GM12872 (cell line): ENCODE results near the gene TRAF7.

Experiments used
- TF ChIP-seq, protein P1 (sequence below): IDR thresholded peaks from 3 replicates; pipeline ENCODE4 v1.5.1; 2011; ENCODE audit warnings: low read depth, mild to moderate bottlenecking, low read length, moderate library complexity; ENCODE audit not compliant: insufficient read depth

TRAF7 gene

DNA sequence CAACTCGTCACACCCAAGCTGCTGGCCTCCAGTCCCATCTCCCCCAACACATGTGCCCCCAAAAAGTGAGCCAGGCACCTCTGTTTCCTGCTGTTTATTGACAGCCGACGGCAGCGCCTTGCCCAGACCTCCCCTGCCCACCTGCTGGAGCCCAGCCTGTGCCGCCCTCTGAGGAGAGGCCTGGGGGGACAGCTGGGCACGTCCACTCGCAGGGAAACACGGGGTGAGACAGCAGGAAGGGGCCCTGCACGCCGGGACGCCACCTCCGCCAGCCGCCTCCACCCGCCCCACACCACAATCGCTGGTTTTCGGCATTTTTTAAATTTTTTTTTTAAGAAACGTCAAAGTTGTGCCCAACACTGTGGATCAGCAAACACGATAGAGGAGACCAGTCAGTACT lies 21.5 kb downstream of the TRAF7 start:
- TF ChIP-seq, protein P1, sequence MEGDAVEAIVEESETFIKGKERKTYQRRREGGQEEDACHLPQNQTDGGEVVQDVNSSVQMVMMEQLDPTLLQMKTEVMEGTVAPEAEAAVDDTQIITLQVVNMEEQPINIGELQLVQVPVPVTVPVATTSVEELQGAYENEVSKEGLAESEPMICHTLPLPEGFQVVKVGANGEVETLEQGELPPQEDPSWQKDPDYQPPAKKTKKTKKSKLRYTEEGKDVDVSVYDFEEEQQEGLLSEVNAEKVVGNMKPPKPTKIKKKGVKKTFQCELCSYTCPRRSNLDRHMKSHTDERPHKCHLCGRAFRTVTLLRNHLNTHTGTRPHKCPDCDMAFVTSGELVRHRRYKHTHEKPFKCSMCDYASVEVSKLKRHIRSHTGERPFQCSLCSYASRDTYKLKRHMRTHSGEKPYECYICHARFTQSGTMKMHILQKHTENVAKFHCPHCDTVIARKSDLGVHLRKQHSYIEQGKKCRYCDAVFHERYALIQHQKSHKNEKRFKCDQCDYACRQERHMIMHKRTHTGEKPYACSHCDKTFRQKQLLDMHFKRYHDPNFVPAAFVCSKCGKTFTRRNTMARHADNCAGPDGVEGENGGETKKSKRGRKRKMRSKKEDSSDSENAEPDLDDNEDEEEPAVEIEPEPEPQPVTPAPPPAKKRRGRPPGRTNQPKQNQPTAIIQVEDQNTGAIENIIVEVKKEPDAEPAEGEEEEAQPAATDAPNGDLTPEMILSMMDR, result no peak

DNA sequence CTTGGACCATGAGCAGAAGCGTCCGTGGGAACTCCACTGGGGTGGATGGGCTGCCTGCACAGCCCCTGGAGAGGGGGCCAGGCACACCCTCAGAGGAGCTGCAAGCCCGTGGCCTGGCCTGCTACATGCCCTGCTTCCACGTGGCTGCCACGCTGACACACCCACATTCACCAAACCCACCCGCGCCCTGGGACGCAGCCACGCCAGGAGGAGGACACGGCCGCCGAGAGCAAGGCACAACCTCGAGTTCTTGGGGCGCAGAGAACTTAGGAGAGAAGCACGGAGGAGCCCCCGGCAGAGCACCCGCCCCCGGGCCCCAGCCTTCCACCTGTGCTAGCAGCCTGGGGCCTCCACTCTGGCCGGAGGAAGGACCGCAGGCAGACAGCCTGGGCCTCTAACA lies 22.0 kb downstream of the TRAF7 start:
- TF ChIP-seq, protein P1, result no peak

DNA sequence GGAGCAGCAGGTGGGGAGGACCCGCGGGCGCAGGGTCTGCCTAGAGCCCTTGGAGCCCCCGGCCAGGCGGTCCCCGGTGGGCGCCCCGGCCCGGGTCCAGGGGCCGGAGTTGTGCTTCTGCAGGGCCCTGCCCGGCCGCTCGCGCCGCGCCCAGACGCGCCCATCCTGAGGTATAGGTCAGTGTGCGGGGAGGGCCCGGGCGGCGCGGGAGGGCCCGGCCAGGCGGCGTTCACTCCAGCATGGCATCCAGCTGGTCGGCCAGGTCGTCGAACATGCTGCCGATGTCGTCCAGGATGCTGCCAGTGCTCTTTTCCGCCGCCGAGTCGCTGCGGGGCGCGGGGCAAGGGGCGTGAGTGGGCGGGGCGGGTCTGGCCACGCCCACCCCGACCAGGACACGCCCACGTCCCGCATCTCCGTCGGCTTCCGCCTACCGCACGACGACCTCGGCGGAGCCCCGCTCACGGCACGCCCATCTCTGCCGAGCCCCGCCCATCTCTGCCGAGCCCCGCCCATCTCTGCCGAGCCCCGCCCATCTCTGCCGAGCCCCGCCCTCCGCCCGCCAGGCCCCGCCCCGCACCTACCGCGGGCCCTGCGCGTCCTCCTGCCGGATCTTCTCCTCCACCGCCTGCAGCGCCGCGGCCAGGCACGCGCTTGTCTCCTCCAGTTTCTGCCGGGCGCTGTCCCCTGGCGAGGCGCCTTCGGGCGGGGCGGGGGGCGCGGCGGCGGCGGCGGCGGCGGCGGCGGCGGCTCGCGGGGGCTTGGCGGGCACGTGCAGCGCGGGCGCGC lies 22.9 kb downstream of the TRAF7 start:
- TF ChIP-seq, protein P1, result no peak

DNA sequence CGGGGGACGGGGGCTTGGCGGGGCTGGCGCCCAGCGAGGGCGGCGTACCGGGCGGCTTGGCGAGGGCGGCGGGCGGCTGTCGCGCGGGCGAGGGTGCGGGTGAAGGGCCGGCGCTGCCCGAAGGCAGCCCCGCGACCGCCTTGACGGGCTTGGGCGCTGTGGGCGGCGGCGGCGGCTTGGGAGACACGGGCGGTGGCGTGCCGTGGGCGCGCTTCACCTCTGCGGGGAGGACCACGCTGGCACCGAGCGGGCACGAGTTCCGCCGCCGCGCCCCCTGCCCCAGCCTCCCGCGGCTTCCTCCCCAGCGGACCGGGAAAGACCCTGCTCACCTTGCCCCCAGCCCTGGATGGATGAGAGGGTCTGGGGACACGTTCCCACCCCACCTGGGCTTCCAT lies 23.5 kb downstream of the TRAF7 start:
- TF ChIP-seq, protein P1, result no peak

DNA sequence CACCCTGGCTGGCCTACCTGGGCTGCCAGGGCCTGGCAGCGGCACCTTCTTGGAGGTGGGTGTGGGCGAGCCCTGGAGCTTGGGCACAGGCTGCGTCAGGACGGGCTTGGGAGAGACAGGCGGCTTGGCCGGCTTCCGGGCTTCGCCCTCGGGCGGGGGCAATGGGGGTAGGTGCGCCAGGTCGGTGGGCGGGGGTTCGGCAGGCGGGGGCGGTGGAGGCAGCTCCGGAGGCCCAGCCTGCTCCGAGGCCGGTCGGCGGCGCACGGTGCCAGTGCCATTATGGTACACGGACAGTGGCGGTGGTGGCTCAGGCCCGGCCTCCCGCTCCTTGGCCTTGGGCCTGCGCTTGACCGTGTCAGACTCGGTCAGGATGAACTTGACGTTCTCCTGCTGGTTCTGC lies 24.0 kb downstream of the TRAF7 start:
- TF ChIP-seq, protein P1, result no peak

DNA sequence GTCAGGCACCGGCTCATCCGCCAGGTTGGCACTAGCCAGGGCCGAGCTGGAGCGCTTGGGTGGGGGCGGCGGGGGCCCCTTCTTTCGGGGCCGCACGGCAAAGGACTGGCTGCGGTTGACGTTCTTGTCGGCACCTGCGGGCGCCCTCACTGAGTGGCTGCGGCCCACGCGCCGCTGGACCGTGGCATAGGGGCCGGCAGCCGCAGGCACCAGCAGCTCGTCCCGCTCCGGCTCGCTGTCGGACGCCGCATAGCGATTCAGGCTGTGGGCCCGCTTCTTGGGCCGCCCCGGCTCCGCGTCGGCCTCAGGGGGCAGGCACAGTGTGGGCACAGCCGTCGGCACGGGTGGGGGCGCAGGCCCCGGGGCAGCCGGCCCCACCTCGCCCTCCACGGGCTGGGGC lies 24.9 kb downstream of the TRAF7 start:
- TF ChIP-seq, protein P1, result no peak

DNA sequence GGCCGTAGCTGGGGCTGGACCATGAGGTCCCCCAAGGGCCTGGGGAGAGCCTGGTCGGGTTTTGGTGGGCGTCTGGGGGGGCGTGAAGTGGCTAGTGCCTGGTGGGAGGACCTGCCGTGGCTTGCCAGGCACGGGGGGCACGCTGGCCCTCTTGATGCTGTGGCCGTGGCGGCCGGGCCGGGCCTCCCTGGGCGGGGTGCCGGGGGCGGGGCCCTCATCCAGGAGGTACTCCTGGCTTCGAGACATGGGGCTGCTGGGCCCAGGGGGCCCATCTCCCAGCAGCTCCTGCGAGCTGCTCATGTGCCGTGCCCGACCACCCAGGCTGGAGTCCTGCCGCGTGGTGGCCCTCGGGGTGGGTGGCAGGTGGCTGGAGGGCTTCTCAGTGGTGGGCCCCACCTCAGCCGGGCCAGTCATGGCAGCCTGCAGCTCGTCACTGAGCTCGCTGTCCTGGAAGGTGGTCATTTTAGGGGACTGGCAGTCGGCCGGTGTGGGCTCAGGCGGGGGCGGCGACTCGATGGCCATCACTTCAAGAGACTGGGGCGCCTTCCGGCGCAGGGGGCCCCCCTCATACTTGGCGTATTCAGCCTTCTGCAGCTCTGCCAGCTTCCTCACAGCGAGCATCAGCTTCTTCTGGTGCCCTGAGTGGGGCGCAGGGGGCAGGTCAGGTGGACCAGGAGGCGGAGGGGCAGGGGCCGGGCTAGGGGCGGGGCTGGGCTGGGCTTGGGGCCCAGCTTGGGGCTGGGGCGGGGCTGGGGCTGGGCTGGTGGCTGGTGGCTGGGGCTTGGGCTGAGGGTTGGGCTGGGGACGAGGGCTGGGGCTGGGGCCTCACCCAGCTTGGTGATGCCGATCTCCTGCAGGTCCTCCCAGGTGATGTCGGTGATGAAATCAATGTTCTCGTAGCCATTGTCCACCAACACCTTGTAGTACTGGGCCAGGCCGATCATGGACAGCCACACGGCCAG lies 25.7 kb downstream of the TRAF7 start:
- TF ChIP-seq, protein P1, result no peak
